ENCODE results near the gene KCNK2. TPM values are rescaled to one million over a fixed set of nuclear protein-coding genes. Genes with fewer than 3 reads are reported as not detected.

Gene KCNK2
- total and polyA plus RNA-seq, 2 experiments from 2014 or later, result 0.07 to 0.24 TPM

GRCh38 chr1:215243345-215244054 lies 161.0 kb downstream of the KCNK2 start:
- Histone ChIP-seq H3K9me2 (ENCODE audit: insufficient read depth) (no peaks in the 10 kb centered on the region), H3K27me3 (ENCODE audit: insufficient read depth) (no peaks in the 10 kb centered on the region), H2AFZ (peak overlapping the region; percentile 24; the same call in 1 of the 2 replicates), H3K4me3 (no peak overlapping the region), H3K36me3 (ENCODE audit: insufficient read depth) (no peaks in the 10 kb centered on the region), H3K4me2 (no peak overlapping the region), H3K4me1 (ENCODE audit: insufficient read depth) (no peaks in the 10 kb centered on the region), H3F3A (replicated peaks; ENCODE audit: low read depth) (no peaks in the 10 kb centered on the region), H3K27ac (ENCODE audit: low read depth) (no peak overlapping the region), H4K20me1 (replicated peaks; ENCODE audit: insufficient read depth) (no peaks in the 10 kb centered on the region), H3K79me2 (replicated peaks; ENCODE audit: insufficient read depth) (no peaks in the 10 kb centered on the region)
- H3K36me3 Mint-ChIP-seq (ENCODE audit: low read depth), result no peaks in the 10 kb centered on the region
- ATAC-seq (no peak), DNase-seq (ENCODE audit: low spot score) (no peak)
- TF ChIP-seq, protein P1, sequence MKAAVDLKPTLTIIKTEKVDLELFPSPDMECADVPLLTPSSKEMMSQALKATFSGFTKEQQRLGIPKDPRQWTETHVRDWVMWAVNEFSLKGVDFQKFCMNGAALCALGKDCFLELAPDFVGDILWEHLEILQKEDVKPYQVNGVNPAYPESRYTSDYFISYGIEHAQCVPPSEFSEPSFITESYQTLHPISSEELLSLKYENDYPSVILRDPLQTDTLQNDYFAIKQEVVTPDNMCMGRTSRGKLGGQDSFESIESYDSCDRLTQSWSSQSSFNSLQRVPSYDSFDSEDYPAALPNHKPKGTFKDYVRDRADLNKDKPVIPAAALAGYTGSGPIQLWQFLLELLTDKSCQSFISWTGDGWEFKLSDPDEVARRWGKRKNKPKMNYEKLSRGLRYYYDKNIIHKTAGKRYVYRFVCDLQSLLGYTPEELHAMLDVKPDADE (IDR thresholded peaks at IDR 0.05), result no peak
- no peak for TF ChIP-seq STAT1 (IDR thresholded peaks at IDR 0.05; ENCODE audit: unreplicated experiment)
- no peak for TF ChIP-seq ZNF114 (CRISPR knock-in tag; IDR thresholded peaks at IDR 0.05)
- no peak for TF ChIP-seq JUNB (IDR thresholded peaks at IDR 0.05; ENCODE audit: unreplicated experiment)
- no peak for TF ChIP-seq CREB1 (CRISPR knock-in tag; IDR thresholded peaks at IDR 0.05; ENCODE audit: low read depth)
- TF ChIP-seq, protein P2, sequence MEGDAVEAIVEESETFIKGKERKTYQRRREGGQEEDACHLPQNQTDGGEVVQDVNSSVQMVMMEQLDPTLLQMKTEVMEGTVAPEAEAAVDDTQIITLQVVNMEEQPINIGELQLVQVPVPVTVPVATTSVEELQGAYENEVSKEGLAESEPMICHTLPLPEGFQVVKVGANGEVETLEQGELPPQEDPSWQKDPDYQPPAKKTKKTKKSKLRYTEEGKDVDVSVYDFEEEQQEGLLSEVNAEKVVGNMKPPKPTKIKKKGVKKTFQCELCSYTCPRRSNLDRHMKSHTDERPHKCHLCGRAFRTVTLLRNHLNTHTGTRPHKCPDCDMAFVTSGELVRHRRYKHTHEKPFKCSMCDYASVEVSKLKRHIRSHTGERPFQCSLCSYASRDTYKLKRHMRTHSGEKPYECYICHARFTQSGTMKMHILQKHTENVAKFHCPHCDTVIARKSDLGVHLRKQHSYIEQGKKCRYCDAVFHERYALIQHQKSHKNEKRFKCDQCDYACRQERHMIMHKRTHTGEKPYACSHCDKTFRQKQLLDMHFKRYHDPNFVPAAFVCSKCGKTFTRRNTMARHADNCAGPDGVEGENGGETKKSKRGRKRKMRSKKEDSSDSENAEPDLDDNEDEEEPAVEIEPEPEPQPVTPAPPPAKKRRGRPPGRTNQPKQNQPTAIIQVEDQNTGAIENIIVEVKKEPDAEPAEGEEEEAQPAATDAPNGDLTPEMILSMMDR (conservative IDR thresholded peaks at IDR 0.05; ENCODE audit: low read depth in 2 of 2), result no peak
- TF ChIP-seq NANOG (IDR thresholded peaks at IDR 0.05; ENCODE audit: borderline replicate concordance), result no peak
- TF ChIP-seq, protein P3, sequence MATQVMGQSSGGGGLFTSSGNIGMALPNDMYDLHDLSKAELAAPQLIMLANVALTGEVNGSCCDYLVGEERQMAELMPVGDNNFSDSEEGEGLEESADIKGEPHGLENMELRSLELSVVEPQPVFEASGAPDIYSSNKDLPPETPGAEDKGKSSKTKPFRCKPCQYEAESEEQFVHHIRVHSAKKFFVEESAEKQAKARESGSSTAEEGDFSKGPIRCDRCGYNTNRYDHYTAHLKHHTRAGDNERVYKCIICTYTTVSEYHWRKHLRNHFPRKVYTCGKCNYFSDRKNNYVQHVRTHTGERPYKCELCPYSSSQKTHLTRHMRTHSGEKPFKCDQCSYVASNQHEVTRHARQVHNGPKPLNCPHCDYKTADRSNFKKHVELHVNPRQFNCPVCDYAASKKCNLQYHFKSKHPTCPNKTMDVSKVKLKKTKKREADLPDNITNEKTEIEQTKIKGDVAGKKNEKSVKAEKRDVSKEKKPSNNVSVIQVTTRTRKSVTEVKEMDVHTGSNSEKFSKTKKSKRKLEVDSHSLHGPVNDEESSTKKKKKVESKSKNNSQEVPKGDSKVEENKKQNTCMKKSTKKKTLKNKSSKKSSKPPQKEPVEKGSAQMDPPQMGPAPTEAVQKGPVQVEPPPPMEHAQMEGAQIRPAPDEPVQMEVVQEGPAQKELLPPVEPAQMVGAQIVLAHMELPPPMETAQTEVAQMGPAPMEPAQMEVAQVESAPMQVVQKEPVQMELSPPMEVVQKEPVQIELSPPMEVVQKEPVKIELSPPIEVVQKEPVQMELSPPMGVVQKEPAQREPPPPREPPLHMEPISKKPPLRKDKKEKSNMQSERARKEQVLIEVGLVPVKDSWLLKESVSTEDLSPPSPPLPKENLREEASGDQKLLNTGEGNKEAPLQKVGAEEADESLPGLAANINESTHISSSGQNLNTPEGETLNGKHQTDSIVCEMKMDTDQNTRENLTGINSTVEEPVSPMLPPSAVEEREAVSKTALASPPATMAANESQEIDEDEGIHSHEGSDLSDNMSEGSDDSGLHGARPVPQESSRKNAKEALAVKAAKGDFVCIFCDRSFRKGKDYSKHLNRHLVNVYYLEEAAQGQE (IDR thresholded peaks at IDR 0.05; ENCODE audit: unreplicated experiment), result no peak
- TF ChIP-seq EZH2phosphoT487 (IDR thresholded peaks at IDR 0.05; ENCODE audit: unreplicated experiment), result no peak
- no peaks in the 10 kb centered on the region for H3K9me3 Mint-ChIP-seq
- H3K27me3 Mint-ChIP-seq (ENCODE audit: insufficient read depth, low read depth, poor library complexity), result no peaks in the 10 kb centered on the region
- no peaks in the 10 kb centered on the region for H3K4me1 Mint-ChIP-seq
- no peak overlapping the region for H3K27ac Mint-ChIP-seq
- no peak overlapping the region for H3K4me3 Mint-ChIP-seq

Data from GM23338 (cell line).